ENCODE results near the gene F2RL2.

- TF ChIP-seq, protein P1, sequence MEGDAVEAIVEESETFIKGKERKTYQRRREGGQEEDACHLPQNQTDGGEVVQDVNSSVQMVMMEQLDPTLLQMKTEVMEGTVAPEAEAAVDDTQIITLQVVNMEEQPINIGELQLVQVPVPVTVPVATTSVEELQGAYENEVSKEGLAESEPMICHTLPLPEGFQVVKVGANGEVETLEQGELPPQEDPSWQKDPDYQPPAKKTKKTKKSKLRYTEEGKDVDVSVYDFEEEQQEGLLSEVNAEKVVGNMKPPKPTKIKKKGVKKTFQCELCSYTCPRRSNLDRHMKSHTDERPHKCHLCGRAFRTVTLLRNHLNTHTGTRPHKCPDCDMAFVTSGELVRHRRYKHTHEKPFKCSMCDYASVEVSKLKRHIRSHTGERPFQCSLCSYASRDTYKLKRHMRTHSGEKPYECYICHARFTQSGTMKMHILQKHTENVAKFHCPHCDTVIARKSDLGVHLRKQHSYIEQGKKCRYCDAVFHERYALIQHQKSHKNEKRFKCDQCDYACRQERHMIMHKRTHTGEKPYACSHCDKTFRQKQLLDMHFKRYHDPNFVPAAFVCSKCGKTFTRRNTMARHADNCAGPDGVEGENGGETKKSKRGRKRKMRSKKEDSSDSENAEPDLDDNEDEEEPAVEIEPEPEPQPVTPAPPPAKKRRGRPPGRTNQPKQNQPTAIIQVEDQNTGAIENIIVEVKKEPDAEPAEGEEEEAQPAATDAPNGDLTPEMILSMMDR (IDR thresholded peaks at IDR 0.05), result no peak
- TF ChIP-seq POLR2A (IDR thresholded peaks at IDR 0.05), result no peak
Measured at GRCh38 chr5:76622076-76622475, 1.1 kb downstream of the F2RL2 start.
